Spleen (tissue), 7 donors: ENCODE results near the gene XYLT1.

ENCODE experiments used
- POLR2A ChIP-seq, 3 donors: fragments of 450-650 bp; IDR thresholded peaks; one replicate each; pipeline ENCODE4 v1.5.1; 2017; ENCODE audit warnings: antibody characterized with exemption in 3 of 3, mild to moderate bottlenecking in 1 of 3
- POLR2AphosphoS5 ChIP-seq, 3 donors: sonication (generic); formaldehyde crosslinking; IDR thresholded peaks; one replicate each; pipeline ENCODE4 v1.5.1; 2017; ENCODE audit warnings: antibody characterized with exemption in 3 of 3
- TF ChIP-seq, protein P1 (sequence below), 11 experiments: fragments of 200-600 bp in 7 of 11; fragments of 450-650 bp in 4 of 11; sonication (generic) in 4 of 11; IDR thresholded peaks in 8 of 11; conservative IDR thresholded peaks in 3 of 11; 1 replicate in 7 of 11; 2 replicates in 4 of 11; pipeline versions ENCODE4 v1.4.0 to v1.8.0; 2016 to 2021; ENCODE audit warnings: antibody characterized with exemption in 11 of 11, inconsistent platforms in 4 of 11, mild to moderate bottlenecking in 1 of 11
- donor health status: DM: no; HTN: no; CAD: no; lungs with moderate emphysema.
- donor health status: DM: no; HTN: no; CAD: no.
- donor health status: DM: no; HTN: no; CAD: no.

DNA sequence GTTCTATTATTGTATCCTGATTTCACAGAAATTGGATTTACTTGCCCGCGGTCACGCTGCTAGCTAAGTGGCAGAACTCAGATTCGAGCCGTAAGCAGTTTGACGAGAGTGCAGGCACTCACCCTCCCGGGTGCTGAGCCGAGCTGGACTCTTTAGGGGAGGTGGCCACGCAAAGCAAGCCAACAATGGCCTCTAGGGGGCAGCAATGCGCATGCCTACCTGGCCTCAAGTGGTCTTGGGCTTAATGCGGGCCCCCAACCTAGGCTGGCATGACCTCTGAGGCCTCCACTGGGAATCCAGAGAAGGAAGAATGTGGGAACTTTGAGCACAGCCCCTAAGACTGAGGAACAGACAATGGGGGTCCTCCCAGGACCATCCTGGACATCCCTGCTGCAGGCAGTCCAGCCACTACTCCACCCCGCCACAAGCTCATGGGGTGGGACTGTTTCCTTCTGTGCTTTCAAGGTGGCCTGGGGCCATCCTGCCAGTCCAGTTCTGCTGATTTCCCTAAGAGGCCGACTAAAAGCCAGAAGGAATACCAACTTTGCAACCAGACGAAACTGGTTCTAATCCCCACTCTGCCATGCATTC is 276.5 kb downstream of the XYLT1 start:
- TF ChIP-seq, protein P1, sequence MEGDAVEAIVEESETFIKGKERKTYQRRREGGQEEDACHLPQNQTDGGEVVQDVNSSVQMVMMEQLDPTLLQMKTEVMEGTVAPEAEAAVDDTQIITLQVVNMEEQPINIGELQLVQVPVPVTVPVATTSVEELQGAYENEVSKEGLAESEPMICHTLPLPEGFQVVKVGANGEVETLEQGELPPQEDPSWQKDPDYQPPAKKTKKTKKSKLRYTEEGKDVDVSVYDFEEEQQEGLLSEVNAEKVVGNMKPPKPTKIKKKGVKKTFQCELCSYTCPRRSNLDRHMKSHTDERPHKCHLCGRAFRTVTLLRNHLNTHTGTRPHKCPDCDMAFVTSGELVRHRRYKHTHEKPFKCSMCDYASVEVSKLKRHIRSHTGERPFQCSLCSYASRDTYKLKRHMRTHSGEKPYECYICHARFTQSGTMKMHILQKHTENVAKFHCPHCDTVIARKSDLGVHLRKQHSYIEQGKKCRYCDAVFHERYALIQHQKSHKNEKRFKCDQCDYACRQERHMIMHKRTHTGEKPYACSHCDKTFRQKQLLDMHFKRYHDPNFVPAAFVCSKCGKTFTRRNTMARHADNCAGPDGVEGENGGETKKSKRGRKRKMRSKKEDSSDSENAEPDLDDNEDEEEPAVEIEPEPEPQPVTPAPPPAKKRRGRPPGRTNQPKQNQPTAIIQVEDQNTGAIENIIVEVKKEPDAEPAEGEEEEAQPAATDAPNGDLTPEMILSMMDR (IDR thresholded peaks at IDR 0.05 in 8 of 11, conservative IDR thresholded peaks at IDR 0.05 in 3 of 11), result peak; percentile 40 to 88 (median 72)
- no peak for TF ChIP-seq POLR2AphosphoS5 (IDR thresholded peaks at IDR 0.05)
- no peak for TF ChIP-seq POLR2A (IDR thresholded peaks at IDR 0.05)
